IMR-90 (cell line): ENCODE results near the gene ROBO1. TPM values are rescaled to one million over a fixed set of nuclear protein-coding genes. Genes with fewer than 3 reads are reported as not detected.

ENCODE experiments used
- ATAC-seq: fragments of 200-7000 bp; cut with Tn5 transposase; 2 replicates; pipeline ENCODE4 v1.9.1; 2020; ENCODE audit warnings: low read depth, mild to moderate bottlenecking, moderate library complexity
- BruUV-seq: library from RNA; stranded (reverse); fragments of 400-500 nt; replicated peaks from 2 replicates; lab custom pipeline; 2021; lab: Mats Ljungman, UMichigan
- CTCF ChIA-PET: fragments of 300-600 bp; formaldehyde crosslinking; extraction: SDS; loops from one replicate; lab custom pipeline; 2021; ENCODE audit warnings: antibody characterized with exemption; lab: Yijun Ruan, JAX
- POLR2A ChIA-PET: fragments of 300-600 bp; sonication (Branson Sonifier 250); formaldehyde crosslinking; loops from one replicate; lab custom pipeline; 2022; ENCODE audit warnings: antibody characterized with exemption; ENCODE audit not compliant: unreplicated experiment; lab: Charles Lee
- DNase-seq: peaks from one replicate; pipeline ENCODE4 v3.0.0; 2013
- H2AFZ ChIP-seq: replicated peaks from 2 replicates; pipeline ENCODE3; 2013; ENCODE audit warnings: low read length, mild to moderate bottlenecking; ENCODE audit not compliant: poor library complexity
- H2AK5ac ChIP-seq: 2 replicates; pipeline ENCODE4 v1.6.1; 2013; ENCODE audit warnings: low read depth, low read length, inconsistent platforms
- H2AK9ac ChIP-seq: replicated peaks from 2 replicates; pipeline ENCODE3; 2013; ENCODE audit warnings: mild to moderate bottlenecking, low read depth, low read length, moderate library complexity; ENCODE audit not compliant: poor library complexity
- H2BK120ac ChIP-seq: 2 replicates; pipeline ENCODE4 v1.6.1; 2013; ENCODE audit warnings: low read depth, low read length, inconsistent platforms
- H2BK15ac ChIP-seq: 3 replicates; pipeline ENCODE4 v1.6.1; 2013; ENCODE audit warnings: low read depth, low read length, inconsistent platforms
- H2BK20ac ChIP-seq: 2 replicates; pipeline ENCODE4 v1.6.1; 2013; ENCODE audit warnings: low read depth, mild to moderate bottlenecking, inconsistent platforms, low read length, moderate library complexity
- H2BK5ac ChIP-seq: 2 replicates; pipeline ENCODE4 v1.6.1; 2013; ENCODE audit warnings: mild to moderate bottlenecking, low read depth, low read length, inconsistent platforms; ENCODE audit not compliant: poor library complexity, severe bottlenecking
- H3K14ac ChIP-seq: replicated peaks from 2 replicates; pipeline ENCODE4 v1.6.1; 2013; ENCODE audit warnings: low read depth, low read length, inconsistent platforms
- H3K18ac ChIP-seq: 2 replicates; pipeline ENCODE4 v1.6.1; 2013; ENCODE audit warnings: low read depth, low read length, control low read depth
- H3K23ac ChIP-seq: 2 replicates; pipeline ENCODE4 v1.6.1; 2013; ENCODE audit warnings: low read depth, low read length, inconsistent platforms
- H3K27ac ChIP-seq: 2 replicates; pipeline ENCODE4 v1.5.1; 2013; ENCODE audit warnings: mild to moderate bottlenecking, control low read depth, low read length; ENCODE audit not compliant: insufficient read depth
- H3K27me3 ChIP-seq: 2 replicates; pipeline ENCODE4 v1.6.1; 2013; ENCODE audit warnings: low read length; ENCODE audit not compliant: control insufficient read depth, insufficient read depth
- H3K36me3 ChIP-seq: 2 replicates; pipeline ENCODE4 v1.6.1; 2013; ENCODE audit warnings: low read length, mixed read lengths; ENCODE audit not compliant: control insufficient read depth, insufficient read depth
- H3K4ac ChIP-seq: 2 replicates; pipeline ENCODE4 v1.6.1; 2013; ENCODE audit warnings: low read depth, low read length, inconsistent platforms
- H3K4me1 ChIP-seq: 2 replicates; pipeline ENCODE4 v1.6.1; 2013; ENCODE audit warnings: low read length, mixed read lengths; ENCODE audit not compliant: control insufficient read depth, insufficient read depth
- H3K4me2 ChIP-seq: 2 replicates; pipeline ENCODE4 v1.6.1; 2013; ENCODE audit warnings: low read depth, mild to moderate bottlenecking, control low read depth, low read length, moderate library complexity
- H3K4me3 ChIP-seq: 2 replicates; pipeline ENCODE4 v1.5.1; 2013; ENCODE audit warnings: low read depth, mild to moderate bottlenecking, control low read depth, low read length, moderate library complexity; ENCODE audit not compliant: insufficient read depth
- H3K56ac ChIP-seq: 2 replicates; pipeline ENCODE4 v1.6.1; 2013; ENCODE audit warnings: low read length, inconsistent platforms; ENCODE audit not compliant: insufficient read depth; ENCODE audit errors: extremely low read depth
- H3K79me1 ChIP-seq, 2 experiments: 2 replicates each; pipeline ENCODE4 v1.6.1; 2013; ENCODE audit warnings: low read length in 2 of 2, inconsistent platforms in 1 of 2, low read depth in 1 of 2
- H3K9ac ChIP-seq: 2 replicates; pipeline ENCODE4 v1.6.1; 2013; ENCODE audit warnings: low read depth, low read length, control low read depth
- H3K9me1 ChIP-seq: 2 replicates; pipeline ENCODE4 v1.6.1; 2013; ENCODE audit warnings: low read length, inconsistent platforms; ENCODE audit not compliant: insufficient read depth
- H3K9me3 ChIP-seq: 2 replicates; pipeline ENCODE4 v1.6.1; 2013; ENCODE audit warnings: low read length; ENCODE audit not compliant: control insufficient read depth, insufficient read depth
- H4K20me1 ChIP-seq: 2 replicates; pipeline ENCODE4 v1.6.1; 2013; ENCODE audit warnings: low read length, inconsistent platforms; ENCODE audit not compliant: insufficient read depth
- H4K5ac ChIP-seq: 2 replicates; pipeline ENCODE4 v1.6.1; 2013; ENCODE audit warnings: mild to moderate bottlenecking, low read depth, low read length, control low read depth
- H4K8ac ChIP-seq, 2 experiments: 2 replicates each; pipeline ENCODE4 v1.6.1; 2013; ENCODE audit warnings: low read depth in 2 of 2, low read length in 2 of 2, control low read depth in 1 of 2, inconsistent platforms in 1 of 2
- H4K91ac ChIP-seq: 2 replicates; pipeline ENCODE4 v1.6.1; 2013; ENCODE audit warnings: low read depth, low read length, inconsistent platforms; ENCODE audit not compliant: insufficient read depth
- BHLHE40 ChIP-seq: fragments of 150-350 bp; IDR thresholded peaks from 2 replicates; pipeline ENCODE4 v1.6.1; 2016; ENCODE audit warnings: mild to moderate bottlenecking, low read depth, low read length
- CEBPB ChIP-seq: IDR thresholded peaks from 2 replicates; pipeline ENCODE4 v1.6.1; 2012; ENCODE audit warnings: low read depth, low read length, improper control_type of control experiment
- CHD1 ChIP-seq: IDR thresholded peaks from 2 replicates; pipeline ENCODE4 v1.6.1; 2012; ENCODE audit warnings: low read depth, low read length, improper control_type of control experiment
- CTCF ChIP-seq: conservative IDR thresholded peaks from 2 replicates; pipeline ENCODE4 v1.5.1; 2012; ENCODE audit warnings: mild to moderate bottlenecking, low read depth, low read length, improper control_type of control experiment
- FOS ChIP-seq: fragments of 150-350 bp; IDR thresholded peaks from 2 replicates; pipeline ENCODE4 v1.6.1; 2016; ENCODE audit warnings: low read depth, low read length
- MAFK ChIP-seq: IDR thresholded peaks from 2 replicates; pipeline ENCODE4 v1.6.1; 2012; ENCODE audit warnings: low read depth, low read length, improper control_type of control experiment
- MAZ ChIP-seq: IDR thresholded peaks from 2 replicates; pipeline ENCODE4 v1.6.1; 2012; ENCODE audit warnings: low read depth, mild to moderate bottlenecking, low read length, improper control_type of control experiment, moderate library complexity, borderline replicate concordance
- MXI1 ChIP-seq: IDR thresholded peaks from 2 replicates; pipeline ENCODE4 v1.6.1; 2012; ENCODE audit warnings: low read depth, mild to moderate bottlenecking, low read length, moderate library complexity, borderline replicate concordance
- NFE2L2 ChIP-seq: fragments of 150-350 bp; IDR thresholded peaks from 2 replicates; pipeline ENCODE4 v1.6.1; 2016; ENCODE audit warnings: low read depth, mild to moderate bottlenecking, low read length
- POLR2A ChIP-seq: IDR thresholded peaks from 2 replicates; pipeline ENCODE4 v1.6.1; 2012; ENCODE audit warnings: mild to moderate bottlenecking, low read depth, low read length
- RAD21 ChIP-seq: IDR thresholded peaks from 2 replicates; pipeline ENCODE4 v1.6.1; 2012; ENCODE audit warnings: low read length, improper control_type of control experiment
- RCOR1 ChIP-seq: IDR thresholded peaks from 2 replicates; pipeline ENCODE4 v1.6.1; 2012; ENCODE audit warnings: mild to moderate bottlenecking, low read length, improper control_type of control experiment; ENCODE audit not compliant: insufficient replicate concordance
- RFX5 ChIP-seq: IDR thresholded peaks from 2 replicates; pipeline ENCODE4 v1.8.0; 2012; ENCODE audit warnings: low read depth, mild to moderate bottlenecking, low read length, moderate library complexity
- SMC3 ChIP-seq: fragments of 150-350 bp; IDR thresholded peaks from 2 replicates; pipeline ENCODE4 v1.6.1; 2016; ENCODE audit warnings: low read depth, mild to moderate bottlenecking, antibody characterized with exemption, low read length, moderate library complexity
- USF2 ChIP-seq: fragments of 150-350 bp; IDR thresholded peaks from 2 replicates; pipeline ENCODE4 v1.6.1; 2017; ENCODE audit warnings: mild to moderate bottlenecking, antibody characterized with exemption, low read length, low read depth
- WGBS, 2 experiments: methylation state at CpG; one replicate each; pipeline versions ENCODE4 v1.1.5 to v1.1.7; 2013; ENCODE audit warnings: missing lambda C conversion rate in 2 of 2; ENCODE audit not compliant: insufficient read length in 1 of 2; ENCODE audit errors: extremely low coverage in 2 of 2; 5-methylcytosine and 5-hydroxymethylcytosine counted together
- dilution Hi-C: fragments of 300-500 bp; cut with HindIII; formaldehyde crosslinking; loops from one replicate; pipeline ENCODE4 v1.14.3; 2018; ENCODE audit warnings: low sequenced_read_pairs; ENCODE audit not compliant: unreplicated experiment
- in situ Hi-C: fragments of 300-500 bp; cut with MboI; formaldehyde crosslinking; loops from 3 replicates; pipeline ENCODE4 v1.14.3; 2019; ENCODE audit warnings: low sequenced_read_pairs, inconsistent platforms, mixed read lengths
- intact Hi-C: fragments of 100-400 bp; cut with micrococcal nuclease; formaldehyde crosslinking; loops from 2 replicates; pipeline ENCODE4 v1.10.0; 2022
- polyA plus RNA-seq, 3 experiments: library from polyadenylated mRNA; depleted of rRNA; stranded (reverse); fragments of >200 nt; gene quantifications; 2 replicates each; pipeline ENCODE4 v1.2.3, GENCODE V29; 2012; ENCODE audit warnings: low replicate concordance in 1 of 3
- total RNA-seq: library from RNA; depleted of rRNA; stranded (reverse); fragments of >200 nt; gene quantifications from 2 replicates; pipeline ENCODE4 v1.2.3, GENCODE V29; 2012
- TF ChIP-seq, protein P1 (sequence below): fragments of 150-350 bp; IDR thresholded peaks from 2 replicates; pipeline ENCODE4 v1.6.1; 2016; ENCODE audit warnings: low read depth, mild to moderate bottlenecking, low read length, moderate library complexity, borderline replicate concordance

Gene ROBO1
- total and polyA plus RNA-seq, 2 of the 4 experiments (the other 2 are of a cell fraction) = 24.1 to 53.9 TPM

DNA sequence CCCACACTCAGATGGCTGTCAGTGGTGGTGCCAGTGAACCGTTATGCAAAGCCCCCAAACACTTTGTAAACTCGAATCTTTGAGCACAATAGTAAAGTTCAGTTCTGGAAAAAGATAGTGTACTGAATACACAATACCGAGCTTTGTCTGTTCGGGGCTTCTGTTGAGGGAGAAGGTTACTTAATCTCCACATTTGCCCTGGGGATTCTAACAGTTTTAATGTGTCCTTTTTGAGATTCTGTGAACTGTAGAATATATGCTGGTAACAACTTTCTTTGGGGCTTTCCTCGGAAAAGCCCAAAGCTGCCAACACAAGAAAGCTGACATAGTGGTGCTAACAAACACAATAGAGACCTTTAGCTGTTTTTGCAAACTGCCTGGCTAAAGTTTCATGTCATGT, 686.5 kb downstream of the ROBO1 start:
- in situ Hi-C loops (no loop called here), dilution Hi-C loops (no loop called here), intact Hi-C loops (loop anchor here (5.0 kb wide), 1 partner anchor 424 kb away; no protein-coding TSS in a partner anchor)
- no peak overlapping the region for H2BK5ac ChIP-seq
- no peak overlapping the region for H3K4me3 ChIP-seq
- ChIA-PET CTCF (interaction anchor here (0.6 kb wide), 1 partner anchor 198 kb away, joined by 3 read pairs; no protein-coding TSS in a partner anchor), POLR2A (no interaction called here)
- no peak overlapping the region for H2BK120ac ChIP-seq
- H3K27ac ChIP-seq = no peak overlapping the region
- no peak for DNase-seq
- H2BK15ac ChIP-seq = no peak overlapping the region
- H3K79me1 ChIP-seq = no peaks in the 10 kb centered on the region
- H4K8ac ChIP-seq = no peak overlapping the region
- no CpG with 5 or more reads among the region's 5 CpGs for WGBS, 2 experiments
- H4K5ac ChIP-seq = no peak overlapping the region
- H2AK9ac ChIP-seq = no peak overlapping the region
- H4K91ac ChIP-seq = no peak overlapping the region
- H2BK20ac ChIP-seq = no peak overlapping the region
- H3K9me1 ChIP-seq = peaks cover 5% of the 10 kb centered on the region
- no peak overlapping the region for H3K18ac ChIP-seq
- no peak overlapping the region for H3K56ac ChIP-seq
- H3K4me1 ChIP-seq = peaks cover 3% of the 10 kb centered on the region; the same call in 1 of the 2 replicates
- no peaks in the 10 kb centered on the region for H3K27me3 ChIP-seq
- no peak overlapping the region for H2AFZ ChIP-seq
- TF ChIP-seq MAFK (no peak), CHD1 (no peak), BHLHE40 (no peak), CEBPB (no peak), RCOR1 (no peak), FOS (no peak), MXI1 (no peak), CTCF (no peak), MAZ (no peak), USF2 (no peak), POLR2A (no peak), RAD21 (no peak), NFE2L2 (no peak), SMC3 (no peak), RFX5 (no peak)
- TF ChIP-seq, protein P1, sequence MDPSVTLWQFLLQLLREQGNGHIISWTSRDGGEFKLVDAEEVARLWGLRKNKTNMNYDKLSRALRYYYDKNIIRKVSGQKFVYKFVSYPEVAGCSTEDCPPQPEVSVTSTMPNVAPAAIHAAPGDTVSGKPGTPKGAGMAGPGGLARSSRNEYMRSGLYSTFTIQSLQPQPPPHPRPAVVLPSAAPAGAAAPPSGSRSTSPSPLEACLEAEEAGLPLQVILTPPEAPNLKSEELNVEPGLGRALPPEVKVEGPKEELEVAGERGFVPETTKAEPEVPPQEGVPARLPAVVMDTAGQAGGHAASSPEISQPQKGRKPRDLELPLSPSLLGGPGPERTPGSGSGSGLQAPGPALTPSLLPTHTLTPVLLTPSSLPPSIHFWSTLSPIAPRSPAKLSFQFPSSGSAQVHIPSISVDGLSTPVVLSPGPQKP = no peak
- no peaks in the 10 kb centered on the region for H4K20me1 ChIP-seq
- H3K9ac ChIP-seq = no peak overlapping the region
- H3K9me3 ChIP-seq = no peaks in the 10 kb centered on the region
- no peak for ATAC-seq
- no peak overlapping the region for H2AK5ac ChIP-seq
- H3K4me2 ChIP-seq = no peak overlapping the region
- H3K36me3 ChIP-seq = no peaks in the 10 kb centered on the region
- BruUV-seq = no TSS peak
- H3K14ac ChIP-seq = no peak overlapping the region
- H3K4ac ChIP-seq = no peak overlapping the region
- H3K23ac ChIP-seq = no peak overlapping the region
